ENCODE data around the gene C6orf89.

- TF ChIP-seq, protein P1, sequence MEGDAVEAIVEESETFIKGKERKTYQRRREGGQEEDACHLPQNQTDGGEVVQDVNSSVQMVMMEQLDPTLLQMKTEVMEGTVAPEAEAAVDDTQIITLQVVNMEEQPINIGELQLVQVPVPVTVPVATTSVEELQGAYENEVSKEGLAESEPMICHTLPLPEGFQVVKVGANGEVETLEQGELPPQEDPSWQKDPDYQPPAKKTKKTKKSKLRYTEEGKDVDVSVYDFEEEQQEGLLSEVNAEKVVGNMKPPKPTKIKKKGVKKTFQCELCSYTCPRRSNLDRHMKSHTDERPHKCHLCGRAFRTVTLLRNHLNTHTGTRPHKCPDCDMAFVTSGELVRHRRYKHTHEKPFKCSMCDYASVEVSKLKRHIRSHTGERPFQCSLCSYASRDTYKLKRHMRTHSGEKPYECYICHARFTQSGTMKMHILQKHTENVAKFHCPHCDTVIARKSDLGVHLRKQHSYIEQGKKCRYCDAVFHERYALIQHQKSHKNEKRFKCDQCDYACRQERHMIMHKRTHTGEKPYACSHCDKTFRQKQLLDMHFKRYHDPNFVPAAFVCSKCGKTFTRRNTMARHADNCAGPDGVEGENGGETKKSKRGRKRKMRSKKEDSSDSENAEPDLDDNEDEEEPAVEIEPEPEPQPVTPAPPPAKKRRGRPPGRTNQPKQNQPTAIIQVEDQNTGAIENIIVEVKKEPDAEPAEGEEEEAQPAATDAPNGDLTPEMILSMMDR (IDR thresholded peaks at IDR 0.05; ENCODE audit: insufficient read depth, low read length), result no peak
- TF ChIP-seq GABPA (IDR thresholded peaks at IDR 0.05; ENCODE audit: low read depth) (no peak), POLR2AphosphoS5 (IDR thresholded peaks at IDR 0.05; ENCODE audit: low read depth) (no peak), SPI1 (IDR thresholded peaks at IDR 0.05; ENCODE audit: borderline replicate concordance, low read depth) (no peak)
- TF ChIP-seq, protein P2, sequence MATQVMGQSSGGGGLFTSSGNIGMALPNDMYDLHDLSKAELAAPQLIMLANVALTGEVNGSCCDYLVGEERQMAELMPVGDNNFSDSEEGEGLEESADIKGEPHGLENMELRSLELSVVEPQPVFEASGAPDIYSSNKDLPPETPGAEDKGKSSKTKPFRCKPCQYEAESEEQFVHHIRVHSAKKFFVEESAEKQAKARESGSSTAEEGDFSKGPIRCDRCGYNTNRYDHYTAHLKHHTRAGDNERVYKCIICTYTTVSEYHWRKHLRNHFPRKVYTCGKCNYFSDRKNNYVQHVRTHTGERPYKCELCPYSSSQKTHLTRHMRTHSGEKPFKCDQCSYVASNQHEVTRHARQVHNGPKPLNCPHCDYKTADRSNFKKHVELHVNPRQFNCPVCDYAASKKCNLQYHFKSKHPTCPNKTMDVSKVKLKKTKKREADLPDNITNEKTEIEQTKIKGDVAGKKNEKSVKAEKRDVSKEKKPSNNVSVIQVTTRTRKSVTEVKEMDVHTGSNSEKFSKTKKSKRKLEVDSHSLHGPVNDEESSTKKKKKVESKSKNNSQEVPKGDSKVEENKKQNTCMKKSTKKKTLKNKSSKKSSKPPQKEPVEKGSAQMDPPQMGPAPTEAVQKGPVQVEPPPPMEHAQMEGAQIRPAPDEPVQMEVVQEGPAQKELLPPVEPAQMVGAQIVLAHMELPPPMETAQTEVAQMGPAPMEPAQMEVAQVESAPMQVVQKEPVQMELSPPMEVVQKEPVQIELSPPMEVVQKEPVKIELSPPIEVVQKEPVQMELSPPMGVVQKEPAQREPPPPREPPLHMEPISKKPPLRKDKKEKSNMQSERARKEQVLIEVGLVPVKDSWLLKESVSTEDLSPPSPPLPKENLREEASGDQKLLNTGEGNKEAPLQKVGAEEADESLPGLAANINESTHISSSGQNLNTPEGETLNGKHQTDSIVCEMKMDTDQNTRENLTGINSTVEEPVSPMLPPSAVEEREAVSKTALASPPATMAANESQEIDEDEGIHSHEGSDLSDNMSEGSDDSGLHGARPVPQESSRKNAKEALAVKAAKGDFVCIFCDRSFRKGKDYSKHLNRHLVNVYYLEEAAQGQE (IDR thresholded peaks at IDR 0.05; ENCODE audit: insufficient replicate concordance, low read depth), result no peak
Measured at GRCh38 chr6:36945301-36945700, 59.5 kb downstream of the C6orf89 start.

All from HL-60 (cell line).